HUDEP-2 (cell line): Measurements from ENCODE around the gene TGM4.
"Not testable (repeated sequence)": the region's sequence is repeated elsewhere in the genome, so short reads cannot be mapped to it uniquely, and the experiment has no call there.

Source experiments
- DNase-seq, 76 experiments: peaks; one replicate each; lab custom pipeline; 2025; ENCODE audit not compliant: unreplicated experiment in 76 of 76; lab: John Stamatoyannopoulos, UW

TGM4 gene

GRCh38 chr3:44949770-44950169, 75.4 kb downstream of the TGM4 start:
- not testable (repeated sequence) for DNase-seq

- DNase-seq: no peak
Observed at GRCh38 chr3:44950275-44950734, 75.9 kb downstream of the TGM4 start.

GRCh38 chr3:44952689-44953088, 78.3 kb downstream of the TGM4 start:
- DNase-seq: no peak

- no peak for DNase-seq
Observed at GRCh38 chr3:44954304-44954703, 79.9 kb downstream of the TGM4 start.

GRCh38 chr3:44954962-44955361, 80.6 kb downstream of the TGM4 start:
- DNase-seq: no peak

- no peak for DNase-seq
Observed at GRCh38 chr3:44955917-44956316, 81.5 kb downstream of the TGM4 start.

- no peak for DNase-seq
Observed at GRCh38 chr3:44957986-44958385, 83.6 kb downstream of the TGM4 start.

GRCh38 chr3:44958386-44958785, 84.0 kb downstream of the TGM4 start:
- DNase-seq: no peak

- no peak for DNase-seq
Observed at GRCh38 chr3:44960387-44961026, 86.1 kb downstream of the TGM4 start.

- no peak for DNase-seq
Observed at GRCh38 chr3:44961888-44962287, 87.5 kb downstream of the TGM4 start.

- no peak for DNase-seq
Observed at GRCh38 chr3:44962621-44963393, 88.4 kb downstream of the TGM4 start.

GRCh38 chr3:44963571-44964325, 89.3 kb downstream of the TGM4 start:
- no peak for DNase-seq
